OCI-LY7 (cell line): ENCODE data around the gene COL24A1. TPM values are rescaled to one million over a fixed set of nuclear protein-coding genes. Genes with fewer than 3 reads are reported as not detected.
"Not testable (repeated sequence)": the region's sequence is repeated elsewhere in the genome, so short reads cannot be mapped to it uniquely, and the experiment has no call there.

ENCODE experiments used
- BruUV-seq: library from RNA; stranded (reverse); fragments of 400-500 nt; replicated peaks from 2 replicates; lab custom pipeline; 2021; lab: Mats Ljungman, UMichigan
- CTCF ChIA-PET: fragments of 300-600 bp; sonication (Branson Sonifier 250); formaldehyde crosslinking; loops from one replicate; lab custom pipeline; 2022; ENCODE audit warnings: antibody characterized with exemption; ENCODE audit not compliant: unreplicated experiment; lab: Charles Lee
- POLR2A ChIA-PET: fragments of 300-600 bp; sonication (Branson Sonifier 250); formaldehyde crosslinking; loops from one replicate; lab custom pipeline; 2022; ENCODE audit warnings: antibody characterized with exemption; lab: Charles Lee
- DNase-seq: peaks from one replicate; pipeline ENCODE4 v3.0.0-alpha.2; 2015; ENCODE audit warnings: low spot score
- H2AFZ ChIP-seq: fragments of 200-600 bp; sonication (generic), shearing (Covaris generic); 2 replicates; pipeline ENCODE4 v1.6.1; 2014; ENCODE audit warnings: mild to moderate bottlenecking, antibody characterized with exemption, low read length, moderate library complexity
- H3K27ac ChIP-seq: fragments of 200-600 bp; sonication (generic); 2 replicates; pipeline ENCODE4 v1.5.1; 2014; ENCODE audit warnings: mixed run types, low read depth, mild to moderate bottlenecking, moderate library complexity, low read length, inconsistent platforms; ENCODE audit not compliant: poor library complexity, severe bottlenecking
- H3K36me3 ChIP-seq: fragments of 200-600 bp; sonication (generic); 2 replicates; pipeline ENCODE4 v1.6.1; 2014; ENCODE audit warnings: mild to moderate bottlenecking, antibody characterized with exemption, low read length, moderate library complexity, mixed read lengths; ENCODE audit not compliant: insufficient read depth
- H3K4me1 ChIP-seq: fragments of 200-600 bp; sonication (generic); 2 replicates; pipeline ENCODE4 v1.5.1; 2014; ENCODE audit warnings: mild to moderate bottlenecking, low read length; ENCODE audit not compliant: insufficient read depth, poor library complexity, severe bottlenecking
- H3K4me2 ChIP-seq: fragments of 200-600 bp; sonication (generic); 2 replicates; pipeline ENCODE4 v1.6.1; 2014; ENCODE audit warnings: mild to moderate bottlenecking, low read length
- H3K4me3 ChIP-seq: fragments of 200-600 bp; sonication (generic); 2 replicates; pipeline ENCODE4 v1.5.1; 2014; ENCODE audit warnings: mild to moderate bottlenecking, low read depth, low read length; ENCODE audit not compliant: poor library complexity, severe bottlenecking
- H3K79me2 ChIP-seq: fragments of 200-600 bp; sonication (generic); 2 replicates; pipeline ENCODE4 v1.6.1; 2016; ENCODE audit warnings: low read depth, mild to moderate bottlenecking, low read length, moderate library complexity, mixed read lengths; ENCODE audit not compliant: insufficient read depth
- H3K9me2 ChIP-seq: fragments of 200-600 bp; sonication (generic); 2 replicates; pipeline ENCODE4 v1.6.1; 2016; ENCODE audit warnings: mild to moderate bottlenecking, low read length, mixed read lengths; ENCODE audit not compliant: insufficient read depth
- H3K9me3 ChIP-seq: fragments of 200-600 bp; sonication (generic); 2 replicates; pipeline ENCODE4 v1.6.1; 2014; ENCODE audit warnings: mild to moderate bottlenecking, mixed run types, low read length, mixed read lengths
- H4K20me1 ChIP-seq: fragments of 200-600 bp; sonication (generic); 2 replicates; pipeline ENCODE4 v1.6.1; 2014; ENCODE audit warnings: mild to moderate bottlenecking, antibody characterized with exemption, low read length, moderate library complexity, mixed read lengths; ENCODE audit not compliant: insufficient read depth
- EZH2phosphoT487 ChIP-seq: fragments of 200-600 bp; sonication (generic); IDR thresholded peaks from 2 replicates; pipeline ENCODE4 v1.6.1; 2018; ENCODE audit warnings: low read depth, borderline replicate concordance, mild to moderate bottlenecking, mixed run types, antibody characterized with exemption, low read length, moderate library complexity, mixed read lengths
- intact Hi-C: fragments of 100-400 bp; cut with micrococcal nuclease; formaldehyde crosslinking; loops from one replicate; pipeline ENCODE4 v1.10.0; 2022; ENCODE audit not compliant: unreplicated experiment
- total RNA-seq, 2 experiments: library from RNA; depleted of rRNA in 1 of 2; stranded (reverse); fragments of >200 nt in 1 of 2; shearing (Covaris generic) in 1 of 2; gene quantifications; 2 replicates each; pipeline ENCODE4 v1.2.3, GENCODE V29; 2014 to 2022
- TF ChIP-seq, protein P1 (sequence below): fragments of 200-600 bp; sonication (generic); conservative IDR thresholded peaks from 2 replicates; pipeline ENCODE4 v1.5.1; 2014; ENCODE audit warnings: mild to moderate bottlenecking, antibody characterized with exemption, low read length, moderate library complexity, mixed read lengths

COL24A1 gene
- total RNA-seq, 2 experiments from 2014 or later, result 0.06 to 0.23 TPM

- H3K9me2 ChIP-seq, result no peaks in the 10 kb centered on the region
- H2AFZ ChIP-seq, result no peak overlapping the region
- intact Hi-C loops, result no loop called here
- TF ChIP-seq EZH2phosphoT487, result no peak
- TF ChIP-seq, protein P1, sequence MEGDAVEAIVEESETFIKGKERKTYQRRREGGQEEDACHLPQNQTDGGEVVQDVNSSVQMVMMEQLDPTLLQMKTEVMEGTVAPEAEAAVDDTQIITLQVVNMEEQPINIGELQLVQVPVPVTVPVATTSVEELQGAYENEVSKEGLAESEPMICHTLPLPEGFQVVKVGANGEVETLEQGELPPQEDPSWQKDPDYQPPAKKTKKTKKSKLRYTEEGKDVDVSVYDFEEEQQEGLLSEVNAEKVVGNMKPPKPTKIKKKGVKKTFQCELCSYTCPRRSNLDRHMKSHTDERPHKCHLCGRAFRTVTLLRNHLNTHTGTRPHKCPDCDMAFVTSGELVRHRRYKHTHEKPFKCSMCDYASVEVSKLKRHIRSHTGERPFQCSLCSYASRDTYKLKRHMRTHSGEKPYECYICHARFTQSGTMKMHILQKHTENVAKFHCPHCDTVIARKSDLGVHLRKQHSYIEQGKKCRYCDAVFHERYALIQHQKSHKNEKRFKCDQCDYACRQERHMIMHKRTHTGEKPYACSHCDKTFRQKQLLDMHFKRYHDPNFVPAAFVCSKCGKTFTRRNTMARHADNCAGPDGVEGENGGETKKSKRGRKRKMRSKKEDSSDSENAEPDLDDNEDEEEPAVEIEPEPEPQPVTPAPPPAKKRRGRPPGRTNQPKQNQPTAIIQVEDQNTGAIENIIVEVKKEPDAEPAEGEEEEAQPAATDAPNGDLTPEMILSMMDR, result no peak
- no peak overlapping the region for H3K4me3 ChIP-seq
- no peaks in the 10 kb centered on the region for H3K36me3 ChIP-seq
- no peak for DNase-seq
- no peaks in the 10 kb centered on the region for H3K79me2 ChIP-seq
- H3K27ac ChIP-seq, result no peak overlapping the region
- no peaks in the 10 kb centered on the region for H3K4me1 ChIP-seq
- H4K20me1 ChIP-seq, result no peaks in the 10 kb centered on the region
- ChIA-PET POLR2A (no interaction called here), CTCF (no interaction called here)
- no peaks in the 10 kb centered on the region for H3K9me3 ChIP-seq
- BruUV-seq, result no TSS peak
- H3K4me2 ChIP-seq, result no peak overlapping the region
Measured at GRCh38 chr1:85798419-85798818, 358.2 kb downstream of the COL24A1 start.

DNA sequence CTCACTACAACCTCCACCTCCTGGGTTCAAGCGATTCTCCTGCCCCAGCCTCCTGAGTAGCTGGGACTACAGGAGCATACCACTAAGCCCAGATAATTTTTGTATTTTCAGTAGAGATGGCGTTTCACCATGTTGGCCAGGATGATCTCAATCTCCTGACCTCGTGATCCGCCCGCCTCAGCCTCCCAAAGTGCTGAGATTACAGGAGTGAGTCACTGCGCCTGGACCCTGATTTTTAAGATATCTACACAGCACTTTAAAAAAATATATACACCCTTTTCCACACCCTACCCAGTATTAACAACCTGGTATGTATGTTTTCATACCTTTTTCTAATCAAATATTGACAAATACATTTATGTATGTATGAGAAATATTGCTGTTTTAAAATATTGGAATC lies 379.6 kb downstream of the COL24A1 start:
- H4K20me1 ChIP-seq, H3K79me2 ChIP-seq, H3K9me3 ChIP-seq, H2AFZ ChIP-seq, BruUV-seq, H3K9me2 ChIP-seq, intact Hi-C loops, POLR2A ChIA-PET, H3K4me1 ChIP-seq, H3K4me2 ChIP-seq, H3K4me3 ChIP-seq, H3K36me3 ChIP-seq, CTCF ChIA-PET, H3K27ac ChIP-seq, DNase-seq: not testable (repeated sequence)

- no TSS peak for BruUV-seq
- H2AFZ ChIP-seq, result no peak overlapping the region
- H4K20me1 ChIP-seq, result no peaks in the 10 kb centered on the region
- CTCF ChIA-PET, result no interaction called here
- H3K9me3 ChIP-seq, result no peaks in the 10 kb centered on the region
- DNase-seq, result no peak
- no peak overlapping the region for H3K27ac ChIP-seq
- no peak overlapping the region for H3K4me2 ChIP-seq
- no peak overlapping the region for H3K4me3 ChIP-seq
- POLR2A ChIA-PET, result no interaction called here
- intact Hi-C loops, result no loop called here
- TF ChIP-seq, protein P1, result no peak
- no peak for TF ChIP-seq EZH2phosphoT487
- H3K79me2 ChIP-seq, result no peaks in the 10 kb centered on the region
- no peaks in the 10 kb centered on the region for H3K4me1 ChIP-seq
- H3K9me2 ChIP-seq, result no peaks in the 10 kb centered on the region
- H3K36me3 ChIP-seq, result no peaks in the 10 kb centered on the region
Measured at GRCh38 chr1:85762804-85763203, 393.8 kb downstream of the COL24A1 start.
